ENCODE results near the gene SV2C. TPM values are rescaled to one million over a fixed set of nuclear protein-coding genes. Genes with fewer than 3 reads are reported as not detected.

The SV2C gene
- total and polyA plus RNA-seq, 2 donors (not counting 1 experiment from before 2014, with no cell fraction given): not detected

DNA sequence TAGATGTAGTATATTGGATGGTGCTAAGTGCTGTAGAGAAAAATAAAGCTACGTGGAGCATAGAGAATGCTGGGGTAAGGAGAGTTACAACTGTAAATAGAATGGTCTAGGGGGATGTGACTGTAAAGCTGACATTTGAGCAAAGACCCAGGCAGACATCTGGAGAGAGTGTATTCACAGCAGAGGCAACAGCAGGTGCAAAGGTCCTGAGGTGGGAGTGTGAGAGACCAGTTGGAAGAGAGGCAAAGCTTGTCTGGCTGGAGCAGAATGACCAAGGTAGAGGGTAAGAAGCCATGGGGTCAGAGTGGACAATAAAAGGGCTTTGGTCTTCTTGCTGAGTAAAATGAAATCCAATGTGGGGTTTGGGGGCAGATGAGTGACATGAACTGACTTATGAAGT, 227.0 kb downstream of the SV2C start:
- no peak overlapping the region for H3K27ac ChIP-seq (ENCODE audit: insufficient read depth, low read length)
- no peak overlapping the region for H3K9ac ChIP-seq (ENCODE audit: insufficient read depth, low read length)
- H3K79me2 ChIP-seq (ENCODE audit: control insufficient read depth, insufficient read depth, low read length): no peaks in the 10 kb centered on the region
- no peaks in the 10 kb centered on the region for H4K20me1 ChIP-seq (ENCODE audit: control insufficient read depth, extremely low read depth, insufficient read depth, low read length)
- no peaks in the 10 kb centered on the region for H3K27me3 ChIP-seq (ENCODE audit: control insufficient read depth, insufficient read depth, low read length)
- H3K9me3 ChIP-seq (ENCODE audit: control insufficient read depth, insufficient read depth, low read depth, low read length): no peaks in the 10 kb centered on the region
- no peaks in the 10 kb centered on the region for H3K4me1 ChIP-seq (ENCODE audit: control insufficient read depth, extremely low read depth, insufficient read depth, low read length)
- TF ChIP-seq EZH2 (IDR thresholded peaks at IDR 0.05; ENCODE audit: low read length, missing control alignments): no peak
- TF ChIP-seq, protein P1, sequence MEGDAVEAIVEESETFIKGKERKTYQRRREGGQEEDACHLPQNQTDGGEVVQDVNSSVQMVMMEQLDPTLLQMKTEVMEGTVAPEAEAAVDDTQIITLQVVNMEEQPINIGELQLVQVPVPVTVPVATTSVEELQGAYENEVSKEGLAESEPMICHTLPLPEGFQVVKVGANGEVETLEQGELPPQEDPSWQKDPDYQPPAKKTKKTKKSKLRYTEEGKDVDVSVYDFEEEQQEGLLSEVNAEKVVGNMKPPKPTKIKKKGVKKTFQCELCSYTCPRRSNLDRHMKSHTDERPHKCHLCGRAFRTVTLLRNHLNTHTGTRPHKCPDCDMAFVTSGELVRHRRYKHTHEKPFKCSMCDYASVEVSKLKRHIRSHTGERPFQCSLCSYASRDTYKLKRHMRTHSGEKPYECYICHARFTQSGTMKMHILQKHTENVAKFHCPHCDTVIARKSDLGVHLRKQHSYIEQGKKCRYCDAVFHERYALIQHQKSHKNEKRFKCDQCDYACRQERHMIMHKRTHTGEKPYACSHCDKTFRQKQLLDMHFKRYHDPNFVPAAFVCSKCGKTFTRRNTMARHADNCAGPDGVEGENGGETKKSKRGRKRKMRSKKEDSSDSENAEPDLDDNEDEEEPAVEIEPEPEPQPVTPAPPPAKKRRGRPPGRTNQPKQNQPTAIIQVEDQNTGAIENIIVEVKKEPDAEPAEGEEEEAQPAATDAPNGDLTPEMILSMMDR (conservative IDR thresholded peaks at IDR 0.05 in 1 of 2, IDR thresholded peaks at IDR 0.05 in 1 of 2; ENCODE audit: low read depth in 1 of 2, low read length in 2 of 2): no peak
- no peak for DNase-seq (ENCODE audit: low read depth in 2 of 2)
- no peaks in the 10 kb centered on the region for H3K36me3 ChIP-seq (ENCODE audit: control insufficient read depth, insufficient read depth, low read length)
- H3K4me2 ChIP-seq (ENCODE audit: extremely low read depth, insufficient read depth, low read length): no peak overlapping the region
- no peak overlapping the region for H2AFZ ChIP-seq (ENCODE audit: low read length)
- H3K4me3 ChIP-seq (replicated peaks in 1 of 4; ENCODE audit: control extremely low read depth in 1 of 4, insufficient read depth in 1 of 4, low read depth in 3 of 4, low read length in 4 of 4): no peak overlapping the region

DNA sequence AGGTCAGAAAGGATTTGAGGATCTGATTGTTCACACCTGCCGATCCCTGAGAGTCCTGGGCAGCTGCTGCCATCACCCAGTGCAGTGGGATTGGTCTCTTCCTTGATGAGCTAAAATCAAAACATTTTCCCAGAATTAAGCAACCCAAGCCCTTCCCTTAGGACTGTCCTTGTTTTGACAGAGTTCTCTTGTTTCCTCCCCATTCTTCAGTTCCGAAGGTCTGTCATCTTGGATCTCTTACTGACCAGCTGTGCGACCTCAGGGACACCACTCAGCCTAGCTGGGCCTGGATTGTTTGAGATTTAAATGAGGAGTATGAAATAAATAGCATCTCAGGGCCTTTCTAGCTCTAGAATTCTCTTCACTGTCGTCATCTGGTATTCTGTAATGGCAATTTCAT, 229.6 kb downstream of the SV2C start:
- no peaks in the 10 kb centered on the region for H3K27me3 ChIP-seq (ENCODE audit: control insufficient read depth, insufficient read depth, low read length)
- H3K4me1 ChIP-seq (ENCODE audit: control insufficient read depth, extremely low read depth, insufficient read depth, low read length): no peaks in the 10 kb centered on the region
- no peaks in the 10 kb centered on the region for H3K79me2 ChIP-seq (ENCODE audit: control insufficient read depth, insufficient read depth, low read length)
- H2AFZ ChIP-seq (ENCODE audit: low read length): no peak overlapping the region
- H4K20me1 ChIP-seq (ENCODE audit: control insufficient read depth, extremely low read depth, insufficient read depth, low read length): no peaks in the 10 kb centered on the region
- H3K27ac ChIP-seq (ENCODE audit: insufficient read depth, low read length): no peak overlapping the region
- H3K9ac ChIP-seq (ENCODE audit: insufficient read depth, low read length): no peak overlapping the region
- DNase-seq (ENCODE audit: low read depth in 2 of 2): no peak
- H3K4me2 ChIP-seq (ENCODE audit: extremely low read depth, insufficient read depth, low read length): no peak overlapping the region
- TF ChIP-seq EZH2 (IDR thresholded peaks at IDR 0.05; ENCODE audit: low read length, missing control alignments): no peak
- TF ChIP-seq, protein P1 (conservative IDR thresholded peaks at IDR 0.05 in 1 of 2, IDR thresholded peaks at IDR 0.05 in 1 of 2; ENCODE audit: low read depth in 1 of 2, low read length in 2 of 2): no peak
- no peak overlapping the region for H3K4me3 ChIP-seq (replicated peaks in 1 of 4; ENCODE audit: control extremely low read depth in 1 of 4, insufficient read depth in 1 of 4, low read depth in 3 of 4, low read length in 4 of 4)
- H3K36me3 ChIP-seq (ENCODE audit: control insufficient read depth, insufficient read depth, low read length): no peaks in the 10 kb centered on the region
- no peaks in the 10 kb centered on the region for H3K9me3 ChIP-seq (ENCODE audit: control insufficient read depth, insufficient read depth, low read depth, low read length)

GRCh38 chr5:76314643-76315042, 231.5 kb downstream of the SV2C start:
- Histone ChIP-seq H3K9me3 (ENCODE audit: control insufficient read depth, insufficient read depth, low read depth, low read length) (no peaks in the 10 kb centered on the region), H3K27me3 (ENCODE audit: control insufficient read depth, insufficient read depth, low read length) (no peaks in the 10 kb centered on the region), H3K79me2 (ENCODE audit: control insufficient read depth, insufficient read depth, low read length) (no peaks in the 10 kb centered on the region), H3K4me3 (replicated peaks in 1 of 4; ENCODE audit: control extremely low read depth in 1 of 4, insufficient read depth in 1 of 4, low read depth in 3 of 4, low read length in 4 of 4) (no peak overlapping the region), H4K20me1 (ENCODE audit: control insufficient read depth, extremely low read depth, insufficient read depth, low read length) (no peaks in the 10 kb centered on the region), H3K27ac (ENCODE audit: insufficient read depth, low read length) (no peak overlapping the region), H3K4me2 (ENCODE audit: extremely low read depth, insufficient read depth, low read length) (no peak overlapping the region), H3K4me1 (ENCODE audit: control insufficient read depth, extremely low read depth, insufficient read depth, low read length) (no peaks in the 10 kb centered on the region), H3K9ac (ENCODE audit: insufficient read depth, low read length) (no peak overlapping the region), H2AFZ (ENCODE audit: low read length) (no peak overlapping the region), H3K36me3 (ENCODE audit: control insufficient read depth, insufficient read depth, low read length) (no peaks in the 10 kb centered on the region)
- TF ChIP-seq, protein P1 (conservative IDR thresholded peaks at IDR 0.05 in 1 of 2, IDR thresholded peaks at IDR 0.05 in 1 of 2; ENCODE audit: low read depth in 1 of 2, low read length in 2 of 2): no peak
- no peak for TF ChIP-seq EZH2 (IDR thresholded peaks at IDR 0.05; ENCODE audit: low read length, missing control alignments)
- DNase-seq (ENCODE audit: low read depth in 2 of 2): no peak

All from fibroblast of lung (primary cell).